ENCODE data around the gene GTF2A1.

Gene GTF2A1

DNA sequence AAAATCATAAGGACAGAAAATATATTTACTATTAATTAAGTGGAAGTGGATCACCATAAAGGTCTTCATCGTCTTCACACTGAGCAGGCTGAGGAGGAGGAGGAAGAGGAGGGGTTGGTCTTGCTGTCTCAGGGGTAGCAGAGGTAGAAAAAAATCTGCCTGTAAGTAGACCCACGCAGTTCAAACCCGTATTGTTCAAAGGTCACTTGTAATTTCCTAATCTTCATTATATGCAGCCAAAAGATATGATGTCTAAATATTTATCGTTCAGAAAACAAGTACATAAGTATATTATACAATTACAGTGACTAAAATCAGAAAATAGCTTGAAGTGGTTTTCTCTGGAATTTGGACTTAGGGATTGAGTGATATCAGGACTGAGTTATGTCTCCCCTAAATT is 72.1 kb downstream of the GTF2A1 start:
- H3K9me3 ChIP-seq (ENCODE audit: control insufficient read depth in 5 of 5, low read length in 5 of 5) = no peaks in the 10 kb centered on the region
- peaks cover 0 to 3% (median 0%) of the 10 kb centered on the region in 5 donors for H3K4me1 ChIP-seq (ENCODE audit: control insufficient read depth in 5 of 5, insufficient read depth in 5 of 5, low read length in 5 of 5)
- no peak overlapping the region for H3K9ac ChIP-seq (ENCODE audit: low read length in 5 of 5)
- H3K27ac ChIP-seq (ENCODE audit: low read depth, low read length) = no peak overlapping the region
- no peak overlapping the region for H3K4me3 ChIP-seq (ENCODE audit: low read depth in 1 of 5, low read length in 5 of 5)
- H3K36me3 ChIP-seq (ENCODE audit: control insufficient read depth in 5 of 5, insufficient read depth in 5 of 5, low read length in 5 of 5) = no peaks in the 10 kb centered on the region
- no peaks in the 10 kb centered on the region for H3K27me3 ChIP-seq (ENCODE audit: control insufficient read depth in 5 of 5, insufficient read depth in 4 of 5, low read length in 5 of 5)

DNA sequence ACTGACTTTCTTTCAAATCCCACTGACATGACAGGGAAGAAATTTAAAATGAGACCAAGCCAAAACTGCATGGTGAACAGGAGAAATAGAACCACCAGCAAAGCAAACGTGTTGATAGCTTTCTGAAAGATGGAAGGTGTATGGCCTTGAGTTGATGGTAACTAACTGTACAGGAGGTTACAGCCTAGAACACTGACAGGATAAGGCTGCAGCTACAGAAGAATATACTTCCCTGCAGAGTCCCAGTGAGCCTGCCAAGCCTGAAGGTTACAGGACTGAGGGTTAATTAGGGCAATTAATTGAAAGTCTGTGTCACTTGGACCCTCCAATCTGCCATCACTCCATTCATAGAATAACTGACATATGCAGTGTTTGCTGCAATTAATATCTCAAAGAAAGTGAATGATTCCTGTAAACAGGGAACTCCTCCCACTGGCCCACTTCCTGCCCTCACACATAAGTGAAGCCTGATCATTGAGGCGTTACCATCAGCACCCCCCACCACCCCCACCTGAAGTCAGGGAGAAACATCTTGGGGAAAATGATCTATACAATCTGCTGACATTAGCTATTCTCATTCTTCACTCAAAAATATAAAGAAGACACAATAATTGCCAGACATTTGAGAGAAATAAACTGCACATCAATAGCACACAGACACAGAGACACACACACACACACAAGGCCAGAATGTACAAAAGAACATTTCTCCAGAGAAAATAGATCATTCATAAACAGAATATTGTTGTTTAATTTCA is 73.4 kb downstream of the GTF2A1 start:
- Histone ChIP-seq H3K27ac (ENCODE audit: low read depth, low read length) (no peak overlapping the region), H3K4me1 (ENCODE audit: control insufficient read depth in 5 of 5, insufficient read depth in 5 of 5, low read length in 5 of 5) (peaks cover 0 to 3% (median 0%) of the 10 kb centered on the region in 5 donors), H3K9ac (ENCODE audit: low read length in 5 of 5) (no peak overlapping the region), H3K36me3 (ENCODE audit: control insufficient read depth in 5 of 5, insufficient read depth in 5 of 5, low read length in 5 of 5) (no peaks in the 10 kb centered on the region), H3K4me3 (ENCODE audit: low read depth in 1 of 5, low read length in 5 of 5) (no peak overlapping the region), H3K9me3 (ENCODE audit: control insufficient read depth in 5 of 5, low read length in 5 of 5) (no peaks in the 10 kb centered on the region), H3K27me3 (ENCODE audit: control insufficient read depth in 5 of 5, insufficient read depth in 4 of 5, low read length in 5 of 5) (no peaks in the 10 kb centered on the region)

DNA sequence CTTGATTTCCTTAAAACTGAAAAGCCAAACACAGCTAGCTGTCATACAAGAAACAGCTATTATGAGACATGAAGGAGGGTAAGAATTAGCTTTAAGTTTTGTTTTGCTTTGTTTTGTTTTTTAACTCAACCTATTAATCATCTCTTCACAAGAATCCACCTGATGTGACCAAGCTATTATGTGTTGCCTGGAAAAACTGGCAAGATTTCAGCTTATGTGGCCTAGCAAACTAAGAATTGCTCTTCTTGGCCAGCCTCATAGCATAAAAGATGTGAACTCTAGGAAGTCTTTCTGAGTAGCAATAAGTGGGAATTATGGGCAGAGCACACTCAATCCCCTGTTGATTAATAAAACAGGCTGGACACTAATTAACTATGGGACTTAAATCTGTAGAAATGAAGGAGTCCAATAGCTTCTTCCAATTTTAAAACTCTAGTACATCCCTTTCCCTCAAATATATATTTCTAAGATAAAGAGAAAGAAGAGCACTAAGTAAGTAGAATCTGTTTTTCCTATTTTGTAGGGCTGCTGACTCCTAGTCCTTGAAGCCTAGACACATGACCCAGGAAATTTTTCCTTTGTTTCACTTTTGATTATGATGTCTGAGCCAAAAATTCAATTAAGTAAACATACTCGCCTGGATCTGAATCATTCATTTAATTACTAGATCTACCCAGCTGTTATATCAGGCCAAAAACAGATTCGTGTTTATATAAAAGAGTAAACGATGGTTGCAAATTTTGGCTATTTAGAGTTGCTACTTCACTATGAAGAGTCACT is 75.7 kb downstream of the GTF2A1 start:
- Histone ChIP-seq H3K36me3 (ENCODE audit: control insufficient read depth in 5 of 5, insufficient read depth in 5 of 5, low read length in 5 of 5) (no peaks in the 10 kb centered on the region), H3K4me1 (ENCODE audit: control insufficient read depth in 5 of 5, insufficient read depth in 5 of 5, low read length in 5 of 5) (peaks cover 0 to 3% (median 0%) of the 10 kb centered on the region in 5 donors), H3K27me3 (ENCODE audit: control insufficient read depth in 5 of 5, insufficient read depth in 4 of 5, low read length in 5 of 5) (no peaks in the 10 kb centered on the region), H3K27ac (ENCODE audit: low read depth, low read length) (no peak overlapping the region), H3K9ac (ENCODE audit: low read length in 5 of 5) (no peak overlapping the region), H3K9me3 (ENCODE audit: control insufficient read depth in 5 of 5, low read length in 5 of 5) (no peaks in the 10 kb centered on the region), H3K4me3 (ENCODE audit: low read depth in 1 of 5, low read length in 5 of 5) (no peak overlapping the region)

DNA sequence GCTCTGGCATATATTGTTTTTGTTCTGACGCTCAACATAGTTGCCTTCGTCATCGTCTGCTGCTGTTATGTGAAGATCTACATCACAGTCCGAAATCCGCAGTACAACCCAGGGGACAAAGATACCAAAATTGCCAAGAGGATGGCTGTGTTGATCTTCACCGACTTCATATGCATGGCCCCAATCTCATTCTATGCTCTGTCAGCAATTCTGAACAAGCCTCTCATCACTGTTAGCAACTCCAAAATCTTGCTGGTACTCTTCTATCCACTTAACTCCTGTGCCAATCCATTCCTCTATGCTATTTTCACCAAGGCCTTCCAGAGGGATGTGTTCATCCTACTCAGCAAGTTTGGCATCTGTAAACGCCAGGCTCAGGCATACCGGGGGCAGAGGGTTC is 77.0 kb downstream of the GTF2A1 start:
- peaks cover 0 to 3% (median 0%) of the 10 kb centered on the region in 5 donors for H3K4me1 ChIP-seq (ENCODE audit: control insufficient read depth in 5 of 5, insufficient read depth in 5 of 5, low read length in 5 of 5)
- H3K4me3 ChIP-seq (ENCODE audit: low read depth in 1 of 5, low read length in 5 of 5) = no peak overlapping the region
- no peaks in the 10 kb centered on the region for H3K9me3 ChIP-seq (ENCODE audit: control insufficient read depth in 5 of 5, low read length in 5 of 5)
- H3K36me3 ChIP-seq (ENCODE audit: control insufficient read depth in 5 of 5, insufficient read depth in 5 of 5, low read length in 5 of 5) = no peaks in the 10 kb centered on the region
- H3K27ac ChIP-seq (ENCODE audit: low read depth, low read length) = no peak overlapping the region
- H3K9ac ChIP-seq (ENCODE audit: low read length in 5 of 5) = no peak overlapping the region
- no peaks in the 10 kb centered on the region for H3K27me3 ChIP-seq (ENCODE audit: control insufficient read depth in 5 of 5, insufficient read depth in 4 of 5, low read length in 5 of 5)

DNA sequence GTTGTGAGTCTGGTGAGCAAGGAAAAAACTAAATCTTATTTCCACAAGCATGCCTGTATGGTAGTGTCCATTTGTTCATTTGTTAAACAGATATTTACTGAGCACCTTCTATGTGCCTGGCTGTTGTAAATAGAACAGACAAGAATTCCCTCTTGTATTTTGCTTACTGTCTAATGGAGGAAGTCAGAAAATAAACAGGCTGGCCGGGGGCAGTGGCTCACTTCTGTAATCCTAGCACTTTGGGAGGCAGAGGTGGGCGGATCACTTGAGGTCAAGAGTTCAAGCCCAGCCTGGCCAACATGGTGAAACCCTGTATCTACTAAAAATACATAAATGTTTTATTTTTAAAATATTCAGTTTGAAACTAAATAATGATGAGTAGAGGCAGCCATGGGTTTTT is 79.3 kb downstream of the GTF2A1 start:
- peaks cover 0 to 3% (median 0%) of the 10 kb centered on the region in 5 donors for H3K4me1 ChIP-seq (ENCODE audit: control insufficient read depth in 5 of 5, insufficient read depth in 5 of 5, low read length in 5 of 5)
- no peak overlapping the region for H3K27ac ChIP-seq (ENCODE audit: low read depth, low read length)
- no peak overlapping the region for H3K4me3 ChIP-seq (ENCODE audit: low read depth in 1 of 5, low read length in 5 of 5)
- H3K27me3 ChIP-seq (ENCODE audit: control insufficient read depth in 5 of 5, insufficient read depth in 4 of 5, low read length in 5 of 5) = no peaks in the 10 kb centered on the region
- no peak overlapping the region for H3K9ac ChIP-seq (ENCODE audit: low read length in 5 of 5)
- no peaks in the 10 kb centered on the region for H3K36me3 ChIP-seq (ENCODE audit: control insufficient read depth in 5 of 5, insufficient read depth in 5 of 5, low read length in 5 of 5)
- H3K9me3 ChIP-seq (ENCODE audit: control insufficient read depth in 5 of 5, low read length in 5 of 5) = no peaks in the 10 kb centered on the region

DNA sequence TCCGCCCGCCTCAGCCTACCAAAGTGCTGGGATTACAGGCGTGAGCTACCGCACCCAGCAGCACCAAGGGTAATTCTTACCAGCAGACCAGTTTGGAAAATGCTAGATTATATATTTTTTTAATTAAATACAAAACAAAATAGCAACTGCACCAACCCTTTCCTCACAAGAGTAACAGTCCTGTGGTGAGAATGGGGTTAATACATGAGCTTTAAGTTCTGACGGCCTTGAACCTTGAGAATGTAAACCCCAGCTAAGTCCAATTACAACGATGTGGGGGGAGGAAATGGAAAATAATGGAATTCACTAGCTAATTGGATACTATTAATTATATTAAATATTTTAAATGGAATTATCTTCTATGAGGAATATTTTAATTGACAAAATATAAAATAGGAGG is 82.3 kb downstream of the GTF2A1 start:
- H3K36me3 ChIP-seq (ENCODE audit: control insufficient read depth in 5 of 5, insufficient read depth in 5 of 5, low read length in 5 of 5) = no peaks in the 10 kb centered on the region

DNA sequence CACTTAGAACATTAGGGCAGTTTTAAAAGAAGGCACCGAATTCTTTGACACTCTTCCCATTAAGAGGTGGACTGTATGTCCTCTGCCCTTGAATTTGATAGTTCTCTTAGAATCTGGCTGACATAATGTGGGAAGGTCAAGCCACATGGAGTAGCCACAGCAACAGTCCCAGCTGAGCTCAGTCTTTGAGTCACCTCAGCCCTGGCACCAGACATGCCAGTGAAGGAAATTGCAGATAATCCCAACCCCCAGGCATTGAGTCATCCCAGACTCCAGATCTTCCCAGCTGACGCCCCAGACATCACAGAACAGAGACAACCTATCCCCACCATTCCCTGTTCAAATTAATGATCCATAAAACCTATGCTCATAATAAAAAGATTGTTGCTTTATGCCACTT is 83.4 kb downstream of the GTF2A1 start:
- Histone ChIP-seq H3K36me3 (ENCODE audit: control insufficient read depth in 5 of 5, insufficient read depth in 5 of 5, low read length in 5 of 5) (no peaks in the 10 kb centered on the region), H3K4me1 (ENCODE audit: control insufficient read depth in 5 of 5, insufficient read depth in 5 of 5, low read length in 5 of 5) (no peaks in the 10 kb centered on the region), H3K4me3 (ENCODE audit: low read depth in 1 of 5, low read length in 5 of 5) (no peak overlapping the region), H3K9me3 (ENCODE audit: control insufficient read depth in 5 of 5, low read length in 5 of 5) (no peaks in the 10 kb centered on the region), H3K27ac (ENCODE audit: low read depth, low read length) (no peak overlapping the region), H3K27me3 (ENCODE audit: control insufficient read depth in 5 of 5, insufficient read depth in 4 of 5, low read length in 5 of 5) (no peaks in the 10 kb centered on the region), H3K9ac (ENCODE audit: low read length in 5 of 5) (no peak overlapping the region)

More for the DNA sequence above, 82.3 kb downstream of the GTF2A1 start:
- Histone ChIP-seq H3K4me1 (ENCODE audit: control insufficient read depth in 5 of 5, insufficient read depth in 5 of 5, low read length in 5 of 5) (no peaks in the 10 kb centered on the region), H3K27ac (ENCODE audit: low read depth, low read length) (no peak overlapping the region), H3K9me3 (ENCODE audit: control insufficient read depth in 5 of 5, low read length in 5 of 5) (no peaks in the 10 kb centered on the region), H3K4me3 (ENCODE audit: low read depth in 1 of 5, low read length in 5 of 5) (no peak overlapping the region), H3K27me3 (ENCODE audit: control insufficient read depth in 5 of 5, insufficient read depth in 4 of 5, low read length in 5 of 5) (no peaks in the 10 kb centered on the region), H3K9ac (ENCODE audit: low read length in 5 of 5) (no peak overlapping the region)

DNA sequence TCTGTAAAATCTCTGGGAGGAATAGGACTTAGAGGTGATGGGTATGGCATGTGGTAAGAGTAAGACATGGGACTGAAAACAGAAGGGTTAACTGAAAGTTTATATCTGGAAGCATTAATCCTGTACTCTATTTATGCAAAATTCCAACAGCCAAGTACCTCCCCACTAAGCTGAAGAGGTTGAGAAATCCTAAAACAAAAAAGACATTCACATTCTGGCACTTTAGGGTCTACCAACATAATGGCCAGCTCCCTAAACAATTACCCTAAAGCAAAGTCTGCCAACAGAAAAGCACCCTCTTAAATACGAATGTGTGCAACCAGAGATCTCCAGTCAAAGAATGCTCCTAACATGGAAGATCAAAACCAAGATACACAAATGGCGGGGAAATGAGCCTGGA is 87.4 kb downstream of the GTF2A1 start:
- no peak overlapping the region for H3K27ac ChIP-seq (ENCODE audit: low read depth, low read length)

DNA sequence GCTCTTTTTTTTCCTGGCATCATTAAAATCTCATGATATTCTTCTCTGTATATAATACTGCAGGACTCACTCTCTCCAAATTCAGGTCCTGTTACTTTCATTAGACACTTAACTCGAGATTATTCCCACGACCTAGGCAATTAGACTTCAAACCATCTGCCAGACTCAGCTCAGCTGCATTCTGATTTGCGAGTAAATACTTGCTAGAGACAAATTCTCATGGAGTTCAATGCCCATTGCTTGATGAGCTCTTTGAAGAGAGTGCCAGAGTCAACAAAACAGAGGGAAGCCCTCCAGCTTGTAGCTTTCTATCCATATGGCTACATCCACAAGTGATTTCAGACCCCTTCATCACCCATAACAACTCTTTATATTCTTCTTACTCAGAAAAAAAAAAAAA is 88.3 kb downstream of the GTF2A1 start:
- Histone ChIP-seq H3K9ac (ENCODE audit: low read length in 5 of 5) (no peak overlapping the region), H3K9me3 (ENCODE audit: control insufficient read depth in 5 of 5, low read length in 5 of 5) (no peaks in the 10 kb centered on the region), H3K27me3 (ENCODE audit: control insufficient read depth in 5 of 5, insufficient read depth in 4 of 5, low read length in 5 of 5) (no peaks in the 10 kb centered on the region), H3K36me3 (ENCODE audit: control insufficient read depth in 5 of 5, insufficient read depth in 5 of 5, low read length in 5 of 5) (no peaks in the 10 kb centered on the region), H3K27ac (ENCODE audit: low read depth, low read length) (no peak overlapping the region), H3K4me3 (ENCODE audit: low read depth in 1 of 5, low read length in 5 of 5) (no peak overlapping the region), H3K4me1 (ENCODE audit: control insufficient read depth in 5 of 5, insufficient read depth in 5 of 5, low read length in 5 of 5) (peaks cover 0 to 4% (median 0%) of the 10 kb centered on the region in 5 donors)

More for the DNA sequence above, 87.4 kb downstream of the GTF2A1 start:
- H3K9me3 ChIP-seq (ENCODE audit: control insufficient read depth in 5 of 5, low read length in 5 of 5) = no peaks in the 10 kb centered on the region
- no peak overlapping the region for H3K9ac ChIP-seq (ENCODE audit: low read length in 5 of 5)
- H3K4me1 ChIP-seq (ENCODE audit: control insufficient read depth in 5 of 5, insufficient read depth in 5 of 5, low read length in 5 of 5) = no peaks in the 10 kb centered on the region
- no peak overlapping the region for H3K4me3 ChIP-seq (ENCODE audit: low read depth in 1 of 5, low read length in 5 of 5)
- H3K36me3 ChIP-seq (ENCODE audit: control insufficient read depth in 5 of 5, insufficient read depth in 5 of 5, low read length in 5 of 5) = no peaks in the 10 kb centered on the region
- no peaks in the 10 kb centered on the region for H3K27me3 ChIP-seq (ENCODE audit: control insufficient read depth in 5 of 5, insufficient read depth in 4 of 5, low read length in 5 of 5)

DNA sequence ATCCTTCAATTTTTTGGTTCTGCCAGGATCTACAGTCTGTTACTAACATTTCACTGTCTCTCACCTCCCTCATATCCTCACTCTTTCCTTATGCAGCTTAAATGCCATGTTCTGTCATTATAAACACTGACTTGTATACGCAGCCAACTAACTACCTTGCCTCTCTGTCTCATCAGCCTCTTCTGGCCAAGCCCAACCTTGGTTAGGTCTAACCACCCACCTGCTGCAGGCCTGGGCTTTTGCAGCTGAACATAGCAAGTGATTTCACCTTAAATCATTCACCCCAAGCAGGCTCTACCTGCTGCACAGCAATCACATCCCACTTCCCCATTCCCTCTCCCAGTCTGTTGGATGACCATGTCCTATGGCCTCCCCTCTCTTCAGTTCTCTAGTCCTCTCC is 91.5 kb downstream of the GTF2A1 start:
- peaks cover 0 to 4% (median 0%) of the 10 kb centered on the region in 5 donors for H3K4me1 ChIP-seq (ENCODE audit: control insufficient read depth in 5 of 5, insufficient read depth in 5 of 5, low read length in 5 of 5)
- H3K27me3 ChIP-seq (ENCODE audit: control insufficient read depth in 5 of 5, insufficient read depth in 4 of 5, low read length in 5 of 5) = no peaks in the 10 kb centered on the region

More for the DNA sequence above, 91.5 kb downstream of the GTF2A1 start:
- Histone ChIP-seq H3K9me3 (ENCODE audit: control insufficient read depth in 5 of 5, low read length in 5 of 5) (no peaks in the 10 kb centered on the region), H3K9ac (ENCODE audit: low read length in 5 of 5) (no peak overlapping the region), H3K4me3 (ENCODE audit: low read depth in 1 of 5, low read length in 5 of 5) (no peak overlapping the region), H3K27ac (ENCODE audit: low read depth, low read length) (no peak overlapping the region), H3K36me3 (ENCODE audit: control insufficient read depth in 5 of 5, insufficient read depth in 5 of 5, low read length in 5 of 5) (no peaks in the 10 kb centered on the region)

Data from subcutaneous abdominal adipose tissue (tissue), 5 donors.